GM12892 (cell line): ENCODE results near the gene HOXC10.

Experiments
- POLR2A ChIP-seq: IDR thresholded peaks from 2 replicates; pipeline ENCODE4 v1.6.1; 2011; ENCODE audit warnings: low read depth, low read length, control low read depth
- POLR2AphosphoS5 ChIP-seq: IDR thresholded peaks from 2 replicates; pipeline ENCODE4 v1.6.1; 2011; ENCODE audit warnings: low read depth, low read length, control low read depth
- TAF1 ChIP-seq: IDR thresholded peaks from 2 replicates; pipeline ENCODE4 v1.6.1; 2011; ENCODE audit warnings: low read depth, mild to moderate bottlenecking, control low read depth, low read length, borderline replicate concordance

GRCh38 chr12:54027442-54027786 lies 42.5 kb downstream of the HOXC10 start:
- TF ChIP-seq POLR2AphosphoS5 (no peak), POLR2A (no peak), TAF1 (no peak)
